Adrenal gland (tissue), 5 donors: ENCODE data around the gene STMN1.

ENCODE experiments used
- CTCF ChIP-seq, 6 experiments: fragments of 450-650 bp in 4 of 6; fragments of 200-600 bp in 2 of 6; sonication (generic) in 1 of 6; IDR thresholded peaks; 1 replicate in 5 of 6; 2 replicates in 1 of 6; pipeline versions ENCODE4 v1.5.1 to v1.8.0; 2016 to 2021; ENCODE audit warnings: antibody characterized with exemption in 6 of 6, mild to moderate bottlenecking in 2 of 6, moderate library complexity in 1 of 6
- POLR2A ChIP-seq, 2 donors: fragments of 450-650 bp; IDR thresholded peaks; one replicate each; pipeline ENCODE4 v1.6.1; 2017; ENCODE audit warnings: antibody characterized with exemption in 2 of 2, mild to moderate bottlenecking in 2 of 2, moderate library complexity in 1 of 2
- donor health status: DM: no; HTN: no; CAD: no.

DNA sequence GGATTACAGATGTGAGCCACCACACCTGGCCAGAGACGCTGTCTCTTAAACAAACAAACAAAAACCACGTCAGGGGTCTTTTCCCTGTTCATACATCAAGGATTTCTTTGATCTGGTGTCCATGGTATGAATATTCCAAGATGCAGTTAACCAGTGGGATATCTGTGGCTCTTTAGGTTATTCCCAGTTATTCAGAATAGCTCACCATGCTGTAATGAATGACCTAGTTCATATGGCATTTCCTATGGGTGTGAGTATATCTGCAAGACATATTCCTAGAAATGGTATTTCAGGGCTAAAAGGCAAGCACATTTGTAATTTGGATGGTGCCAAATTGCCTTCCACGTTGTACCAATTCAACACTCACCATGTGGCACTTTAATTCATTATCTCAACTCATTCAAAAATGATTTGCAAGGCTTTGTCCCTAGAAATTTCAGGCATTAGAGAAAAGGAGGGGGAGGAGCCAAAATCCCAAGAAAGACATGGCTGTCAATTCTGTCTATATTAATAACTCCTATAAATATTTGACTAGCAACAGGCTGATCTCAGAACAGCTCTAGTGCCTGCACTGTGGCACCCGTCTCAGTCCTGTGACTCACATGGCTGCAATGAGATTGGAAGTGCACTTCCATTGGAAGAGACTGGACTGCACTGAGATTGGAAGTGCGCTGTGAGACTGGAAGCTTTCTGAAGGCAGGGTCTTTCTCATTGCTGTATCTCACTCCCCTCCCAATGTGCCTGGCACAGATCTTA lies 6.0 kb upstream of the STMN1 start:
- TF ChIP-seq CTCF (IDR thresholded peaks at IDR 0.05), result no peak
- no peak for TF ChIP-seq POLR2A (IDR thresholded peaks at IDR 0.05)
